Measurements from ENCODE around the gene SPIRE1.

DNA sequence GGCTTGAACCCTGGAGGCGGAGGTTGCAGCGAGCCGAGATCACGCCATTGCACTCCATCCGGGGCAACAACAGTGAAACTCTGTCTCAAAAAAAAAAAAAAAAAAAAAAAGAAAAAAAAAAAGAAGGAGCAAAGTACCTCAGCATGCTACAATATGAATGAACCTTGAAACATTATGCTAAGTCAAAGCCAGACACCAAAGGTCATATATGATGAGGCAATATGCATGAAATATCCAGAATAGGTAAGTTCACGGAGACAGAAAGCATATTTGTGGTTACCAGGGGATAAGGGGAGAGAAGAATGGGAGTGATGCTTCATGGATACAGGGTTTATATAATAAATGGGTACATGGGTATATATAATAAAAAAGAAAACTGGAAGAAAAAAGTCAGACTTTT lies 156.9 kb downstream of the SPIRE1 start:
- TF ChIP-seq, protein P1, sequence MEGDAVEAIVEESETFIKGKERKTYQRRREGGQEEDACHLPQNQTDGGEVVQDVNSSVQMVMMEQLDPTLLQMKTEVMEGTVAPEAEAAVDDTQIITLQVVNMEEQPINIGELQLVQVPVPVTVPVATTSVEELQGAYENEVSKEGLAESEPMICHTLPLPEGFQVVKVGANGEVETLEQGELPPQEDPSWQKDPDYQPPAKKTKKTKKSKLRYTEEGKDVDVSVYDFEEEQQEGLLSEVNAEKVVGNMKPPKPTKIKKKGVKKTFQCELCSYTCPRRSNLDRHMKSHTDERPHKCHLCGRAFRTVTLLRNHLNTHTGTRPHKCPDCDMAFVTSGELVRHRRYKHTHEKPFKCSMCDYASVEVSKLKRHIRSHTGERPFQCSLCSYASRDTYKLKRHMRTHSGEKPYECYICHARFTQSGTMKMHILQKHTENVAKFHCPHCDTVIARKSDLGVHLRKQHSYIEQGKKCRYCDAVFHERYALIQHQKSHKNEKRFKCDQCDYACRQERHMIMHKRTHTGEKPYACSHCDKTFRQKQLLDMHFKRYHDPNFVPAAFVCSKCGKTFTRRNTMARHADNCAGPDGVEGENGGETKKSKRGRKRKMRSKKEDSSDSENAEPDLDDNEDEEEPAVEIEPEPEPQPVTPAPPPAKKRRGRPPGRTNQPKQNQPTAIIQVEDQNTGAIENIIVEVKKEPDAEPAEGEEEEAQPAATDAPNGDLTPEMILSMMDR (IDR thresholded peaks at IDR 0.05): no peak
- TF ChIP-seq POLR2A (IDR thresholded peaks at IDR 0.05): no peak
